Adrenal gland (tissue), 12 donors: Measurements from ENCODE around the gene SLC17A4. TPM values are rescaled to one million over a fixed set of nuclear protein-coding genes. Genes with fewer than 3 reads are reported as not detected.

Experiments
- DNase-seq, 7 donors: peaks; one replicate each; pipeline ENCODE4 v3.0.0-alpha.2; 2019 to 2020
- H3K27ac ChIP-seq, 5 donors: fragments of 200-600 bp; sonication (generic) in 4 of 5; 1 replicate in 3 of 5; 2 replicates in 2 of 5; pipeline versions ENCODE4 v1.5.1 to v1.8.0; 2016 to 2020; ENCODE audit warnings: mild to moderate bottlenecking in 1 of 5
- H3K27me3 ChIP-seq: fragments of 200-600 bp; 2 replicates; pipeline ENCODE4 v1.8.0; 2021
- H3K36me3 ChIP-seq, 2 donors: fragments of 200-600 bp; replicated peaks in 1 of 2; 1 replicate in 1 of 2; 2 replicates in 1 of 2; pipeline versions ENCODE4 v1.5.1 to v1.8.0; 2018 to 2022
- H3K4me1 ChIP-seq, 2 donors: fragments of 200-600 bp; replicated peaks in 1 of 2; 1 replicate in 1 of 2; 2 replicates in 1 of 2; pipeline versions ENCODE4 v1.5.1 to v1.8.0; 2018 to 2021
- H3K4me3 ChIP-seq, 4 donors: fragments of 200-600 bp; sonication (generic) in 3 of 4; one replicate each; pipeline ENCODE4 v1.5.1; 2016 to 2018
- H3K9me3 ChIP-seq, 3 donors: fragments of 200-600 bp; sonication (generic) in 1 of 3; replicated peaks in 1 of 3; 1 replicate in 2 of 3; 2 replicates in 1 of 3; pipeline versions ENCODE4 v1.5.1 to v1.8.0; 2016 to 2021
- POLR2A ChIP-seq, 2 donors: fragments of 450-650 bp; IDR thresholded peaks; one replicate each; pipeline ENCODE4 v1.6.1; 2017; ENCODE audit warnings: antibody characterized with exemption in 2 of 2, mild to moderate bottlenecking in 2 of 2, moderate library complexity in 1 of 2
- WGBS, 4 donors: extraction: QIAGEN DNeasy Blood & Tissue Kit in 2 of 4; methylation state at CpG; one replicate each; pipeline versions ENCODE4 v1.1.5 to v1.1.7; 2013 to 2017; 5-methylcytosine and 5-hydroxymethylcytosine counted together
- intact Hi-C, 2 donors: fragments of 100-400 bp; cut with DNase I; formaldehyde crosslinking; loops; one replicate each; pipeline versions ENCODE4 v1.14.1 to v1.15.0; 2022 to 2023
- polyA plus RNA-seq, 3 donors: library from polyadenylated mRNA; stranded (reverse); fragments of 200-250 nt in 2 of 3; fragments of 350-450 nt in 1 of 3; fragmentation: Illumina TruSeq in 1 of 3; extraction: RNeasy Lipid Tissue Mini Kit (QIAGEN cat#74804) in 1 of 3; gene quantifications; one replicate each; pipeline ENCODE4 v1.2.3, GENCODE V29; 2013 to 2014
- total RNA-seq, 9 donors: library from RNA; depleted of rRNA in 4 of 9; stranded (reverse); fragments of >200 nt in 4 of 9; fragments of 120-200 nt in 1 of 9; fragmentation: NEBNext Ultra II Directional in 1 of 9; extraction: Animal tissue kit (Norgen Biotek cat#: 25700) in 1 of 9; gene quantifications; one replicate each; pipeline versions ENCODE4 v1.1.0 to v1.2.4, GENCODE V29; 2013 to 2023
- TF ChIP-seq, protein P1 (sequence below), 6 experiments: fragments of 450-650 bp in 4 of 6; fragments of 200-600 bp in 2 of 6; sonication (generic) in 1 of 6; IDR thresholded peaks; 1 replicate in 5 of 6; 2 replicates in 1 of 6; pipeline versions ENCODE4 v1.5.1 to v1.8.0; 2016 to 2021; ENCODE audit warnings: antibody characterized with exemption in 6 of 6, mild to moderate bottlenecking in 2 of 6, moderate library complexity in 1 of 6
- donor health status: healthy with polysubstance abuse.
- donor health status: Bipolar disorder and iron deficiency.
- donor health status: DM: yes; HTN: yes; CAD: no.
- donor health status: DM: no; HTN: no; CAD: no.
- donor health status: DM: no; HTN: no; CAD: no.
- donor health status: DM: yes; HTN: yes; CAD: no.

Gene SLC17A4
- total and polyA plus RNA-seq, 12 donors = 0.04 TPM; not detected in 11

DNA sequence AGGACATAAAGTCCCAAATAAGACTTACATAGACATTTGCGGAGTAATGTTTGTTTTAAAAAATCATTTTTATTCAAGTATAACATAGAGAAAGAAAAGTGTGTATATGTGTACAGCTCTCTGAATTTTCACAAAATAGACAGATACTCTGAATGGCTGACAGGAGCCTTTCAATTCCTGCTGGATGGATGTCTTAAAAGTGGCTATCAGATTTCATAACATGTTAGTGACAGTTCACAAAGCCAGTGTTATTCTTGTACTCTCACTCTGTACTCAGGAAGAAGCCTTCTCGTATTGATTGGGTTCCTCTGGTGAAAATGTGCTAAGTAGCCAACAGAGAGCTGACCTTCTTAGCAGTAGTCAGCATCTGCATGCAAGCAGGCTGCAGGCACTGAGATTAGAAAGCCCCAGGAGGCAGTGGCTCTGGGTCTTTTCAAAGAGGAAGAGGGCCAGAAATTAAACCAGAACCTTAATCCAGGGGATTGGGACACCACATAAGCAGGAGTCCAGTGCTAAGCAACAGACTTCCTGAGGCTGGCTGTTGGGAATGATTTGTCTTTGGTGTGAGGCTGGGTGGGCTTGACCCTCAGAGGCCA is 19.7 kb downstream of the SLC17A4 start:
- H3K9me3 ChIP-seq = no peaks in the 10 kb centered on the region
- no peaks in the 10 kb centered on the region for H3K4me1 ChIP-seq
- no peak for DNase-seq
- no peaks in the 10 kb centered on the region for H3K36me3 ChIP-seq
- no peaks in the 10 kb centered on the region for H3K27me3 ChIP-seq
- H3K27ac ChIP-seq = no peak overlapping the region
- 36 to 68% (median 49%) methylated on average over 2 of the region's 2 CpGs for WGBS, 4 donors
- intact Hi-C loops = no loop called here
- H3K4me3 ChIP-seq = no peak overlapping the region
- TF ChIP-seq, protein P1, sequence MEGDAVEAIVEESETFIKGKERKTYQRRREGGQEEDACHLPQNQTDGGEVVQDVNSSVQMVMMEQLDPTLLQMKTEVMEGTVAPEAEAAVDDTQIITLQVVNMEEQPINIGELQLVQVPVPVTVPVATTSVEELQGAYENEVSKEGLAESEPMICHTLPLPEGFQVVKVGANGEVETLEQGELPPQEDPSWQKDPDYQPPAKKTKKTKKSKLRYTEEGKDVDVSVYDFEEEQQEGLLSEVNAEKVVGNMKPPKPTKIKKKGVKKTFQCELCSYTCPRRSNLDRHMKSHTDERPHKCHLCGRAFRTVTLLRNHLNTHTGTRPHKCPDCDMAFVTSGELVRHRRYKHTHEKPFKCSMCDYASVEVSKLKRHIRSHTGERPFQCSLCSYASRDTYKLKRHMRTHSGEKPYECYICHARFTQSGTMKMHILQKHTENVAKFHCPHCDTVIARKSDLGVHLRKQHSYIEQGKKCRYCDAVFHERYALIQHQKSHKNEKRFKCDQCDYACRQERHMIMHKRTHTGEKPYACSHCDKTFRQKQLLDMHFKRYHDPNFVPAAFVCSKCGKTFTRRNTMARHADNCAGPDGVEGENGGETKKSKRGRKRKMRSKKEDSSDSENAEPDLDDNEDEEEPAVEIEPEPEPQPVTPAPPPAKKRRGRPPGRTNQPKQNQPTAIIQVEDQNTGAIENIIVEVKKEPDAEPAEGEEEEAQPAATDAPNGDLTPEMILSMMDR (IDR thresholded peaks at IDR 0.05) = no peak
- no peak for TF ChIP-seq POLR2A (IDR thresholded peaks at IDR 0.05)

DNA sequence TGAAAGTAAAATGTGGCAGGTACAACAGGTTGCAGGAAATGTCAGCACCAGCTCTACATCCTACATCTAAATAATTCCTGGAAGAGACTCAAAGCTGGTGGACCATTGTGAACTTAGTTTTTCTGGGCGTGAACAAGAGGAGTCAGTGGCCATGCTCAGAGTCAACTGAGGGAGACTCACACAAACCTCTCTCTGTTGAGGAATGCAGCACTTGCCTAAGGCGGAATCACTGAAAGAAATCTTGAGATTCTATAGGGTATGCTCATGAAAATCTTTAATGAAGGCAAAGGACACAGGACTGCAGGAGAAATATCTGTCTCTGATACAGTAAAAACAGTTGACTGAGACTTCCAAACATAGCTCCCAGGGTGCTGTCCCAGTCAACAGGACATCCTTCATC is 22.5 kb downstream of the SLC17A4 start:
- Histone ChIP-seq H3K9me3 (no peaks in the 10 kb centered on the region), H3K36me3 (no peaks in the 10 kb centered on the region), H3K27me3 (no peaks in the 10 kb centered on the region), H3K27ac (no peak overlapping the region), H3K4me3 (no peak overlapping the region), H3K4me1 (no peaks in the 10 kb centered on the region)
- WGBS, 4 donors = 60 to 85% (median 69%) methylated on average over 2 of the region's 2 CpGs
- no peak for TF ChIP-seq POLR2A (IDR thresholded peaks at IDR 0.05)
- TF ChIP-seq, protein P1 (IDR thresholded peaks at IDR 0.05) = no peak
- DNase-seq = no peak
- intact Hi-C loops = no loop called here

DNA sequence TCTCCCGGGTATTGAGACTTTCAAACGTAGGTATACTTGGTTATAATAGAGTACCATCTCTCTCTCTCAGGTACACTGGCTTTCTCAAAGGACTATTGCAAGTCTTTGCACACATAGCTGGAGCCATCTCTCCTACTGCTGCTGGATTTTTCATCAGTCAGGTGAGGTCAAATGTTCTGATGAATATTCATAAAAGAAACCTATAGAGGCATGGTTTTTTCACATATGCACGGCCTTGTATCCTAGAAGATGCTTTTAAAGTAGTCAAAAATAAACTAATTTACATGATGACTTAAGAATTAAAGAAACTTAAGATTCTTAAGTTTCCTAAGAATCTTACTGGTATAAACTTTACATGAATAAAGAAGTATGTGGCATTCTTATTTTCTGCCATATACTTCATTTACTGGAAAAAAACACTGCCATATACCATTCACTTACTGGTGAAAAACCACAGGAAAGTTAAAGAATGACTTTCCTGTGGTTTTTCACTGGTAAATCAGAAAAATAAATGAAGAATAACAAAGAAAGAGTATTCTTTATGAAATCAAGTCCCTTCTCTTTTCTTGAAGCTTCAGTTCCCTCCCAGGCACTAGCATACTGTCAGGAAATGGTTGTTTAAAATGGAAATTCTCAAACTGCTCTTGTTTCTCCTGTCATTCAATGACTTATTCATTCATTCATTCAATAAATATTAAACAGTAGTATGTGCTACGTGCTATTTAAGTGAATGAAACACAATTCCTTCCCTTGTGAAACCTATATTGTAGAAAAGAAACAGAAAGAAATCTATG is 23.5 kb downstream of the SLC17A4 start:
- no peaks in the 10 kb centered on the region for H3K9me3 ChIP-seq
- intact Hi-C loops = no loop called here
- TF ChIP-seq, protein P1 (IDR thresholded peaks at IDR 0.05) = no peak
- no peak for TF ChIP-seq POLR2A (IDR thresholded peaks at IDR 0.05)
- no peaks in the 10 kb centered on the region for H3K36me3 ChIP-seq
- DNase-seq = no peak
- H3K4me3 ChIP-seq = no peak overlapping the region
- no peaks in the 10 kb centered on the region for H3K27me3 ChIP-seq
- 70 to 75% (median 73%) methylated on average over 4 of the region's 4 CpGs for WGBS, 4 donors
- H3K27ac ChIP-seq = no peak overlapping the region
- H3K4me1 ChIP-seq = no peaks in the 10 kb centered on the region

DNA sequence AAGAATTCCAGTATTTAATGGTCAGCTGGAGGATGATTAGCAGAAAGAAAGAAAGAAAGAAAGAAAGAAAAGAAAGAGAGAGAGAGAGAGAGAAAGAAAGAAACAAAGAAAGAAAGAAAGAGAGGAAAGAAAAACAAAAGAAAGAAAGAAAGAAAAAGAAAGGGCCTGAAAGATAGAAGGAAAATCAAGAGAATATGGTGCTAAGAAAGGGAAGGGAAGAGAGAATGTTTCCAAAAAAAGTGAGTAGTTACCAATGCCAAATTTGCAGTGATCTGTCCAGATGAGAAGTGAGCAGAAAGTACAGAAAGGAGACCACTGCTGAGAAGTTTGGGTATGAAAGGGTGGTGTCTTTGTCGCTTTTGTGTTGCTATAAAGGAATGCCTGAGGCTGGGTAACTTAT is 26.6 kb downstream of the SLC17A4 start:
- WGBS, 4 donors = 91 to 97% (median 96%) methylated on average over 1 of the region's 1 CpG
- intact Hi-C loops = no loop called here
- DNase-seq = no peak
- Histone ChIP-seq H3K4me3 (no peak overlapping the region), H3K4me1 (no peaks in the 10 kb centered on the region), H3K27me3 (no peaks in the 10 kb centered on the region), H3K36me3 (no peaks in the 10 kb centered on the region), H3K9me3 (no peaks in the 10 kb centered on the region), H3K27ac (no peak overlapping the region)
- TF ChIP-seq, protein P1 (IDR thresholded peaks at IDR 0.05) = no peak
